Stimulated activated CD4-positive, alpha-beta T cell treated with anti-CD3 and anti-CD28 coated beads, Interleukin-12 subunit alpha, Interleukin-12 subunit beta, amount 100 ng/mL, for 4 hours (primary cell): Measurements from ENCODE around the gene NLK.
"Not testable (repeated sequence)": the region's sequence is repeated elsewhere in the genome, so short reads cannot be mapped to it uniquely, and the experiment has no call there.

Source experiments
- DNase-seq: peaks from one replicate; pipeline ENCODE4 v3.0.0-alpha.2; 2020

Gene NLK

DNA sequence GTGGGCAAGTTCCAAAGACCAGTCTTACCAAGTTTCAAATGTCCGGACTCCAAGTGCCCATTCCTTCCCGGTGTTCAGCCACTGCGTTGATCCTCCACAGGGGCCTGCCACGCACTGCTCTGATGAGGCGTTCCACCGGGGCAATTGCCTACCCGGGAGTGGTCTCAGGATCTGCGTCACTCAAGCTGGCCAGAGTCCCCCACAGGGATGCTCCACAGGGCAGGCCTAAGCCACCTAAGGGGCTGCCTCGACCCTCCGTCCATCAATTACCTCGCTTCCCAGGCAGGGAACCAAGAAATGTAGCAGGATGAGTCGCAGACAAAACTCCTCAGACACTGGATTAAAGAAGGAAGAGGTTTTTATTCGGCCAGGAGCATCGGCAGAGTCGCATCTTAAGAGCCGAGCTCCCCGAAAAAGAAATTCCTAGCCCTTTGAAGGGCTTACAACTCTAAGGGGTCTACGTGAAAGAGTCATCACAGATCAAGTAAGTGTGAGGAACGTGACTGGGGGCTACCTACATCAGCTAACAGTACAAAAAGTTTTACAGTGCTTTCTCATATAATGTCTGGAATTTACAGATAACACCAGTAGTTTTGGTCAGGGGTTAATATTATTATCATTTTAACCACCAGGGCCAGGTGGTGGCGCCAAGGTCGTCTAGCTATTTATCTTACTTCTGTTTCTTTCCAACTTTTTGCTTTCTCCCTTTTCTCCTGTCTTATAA is 196.2 kb downstream of the NLK start:
- DNase-seq = not testable (repeated sequence)

DNA sequence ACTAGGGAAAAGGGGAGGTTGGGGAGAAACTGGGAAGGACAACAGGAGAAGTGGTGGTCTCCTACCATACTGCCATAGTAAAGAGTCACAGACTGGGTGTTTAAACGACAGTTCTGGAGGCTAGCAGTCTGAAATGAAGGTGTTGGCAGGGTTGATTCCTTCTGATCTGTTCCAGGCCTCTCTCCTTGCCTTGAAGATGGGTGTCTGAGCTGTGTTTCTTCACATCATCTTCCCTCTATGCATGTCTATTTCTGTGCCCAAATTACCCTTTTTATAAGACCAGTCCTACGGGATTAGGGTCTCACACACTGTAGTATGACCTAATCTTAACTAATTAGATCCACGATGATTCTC is 196.8 kb downstream of the NLK start:
- no peak for DNase-seq

DNA sequence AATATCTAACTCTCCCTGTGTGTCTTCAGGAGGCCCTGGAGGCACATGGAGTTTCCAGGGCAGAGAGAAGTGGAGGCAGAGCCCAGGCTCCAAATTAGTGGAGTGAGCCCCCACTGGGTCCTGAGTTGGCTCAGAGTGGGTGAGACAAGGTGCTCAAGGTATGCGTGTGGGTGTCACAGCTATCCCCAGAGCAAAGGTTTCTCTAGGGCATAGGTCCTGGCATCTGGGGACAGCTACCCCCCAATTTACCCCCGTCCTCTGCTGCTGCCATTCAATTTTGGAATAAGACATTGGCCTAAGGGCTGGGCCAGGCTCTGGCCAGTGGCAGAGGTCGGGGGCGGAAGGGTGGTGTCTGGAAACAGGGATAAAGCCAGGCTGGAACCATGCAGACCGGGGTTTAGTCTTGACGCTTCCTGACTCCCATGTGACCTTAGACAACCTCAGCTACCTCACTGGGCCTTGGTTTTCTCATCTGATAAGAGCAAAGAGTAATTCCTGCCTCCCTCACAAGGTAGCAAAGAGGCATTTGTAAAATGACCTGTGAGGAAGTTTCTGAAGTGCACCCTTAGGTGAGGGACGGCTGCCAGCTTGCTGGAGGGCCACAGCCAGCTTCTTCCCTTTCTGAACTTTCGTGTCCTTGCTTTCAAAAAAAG is 198.3 kb downstream of the NLK start:
- DNase-seq = no peak

DNA sequence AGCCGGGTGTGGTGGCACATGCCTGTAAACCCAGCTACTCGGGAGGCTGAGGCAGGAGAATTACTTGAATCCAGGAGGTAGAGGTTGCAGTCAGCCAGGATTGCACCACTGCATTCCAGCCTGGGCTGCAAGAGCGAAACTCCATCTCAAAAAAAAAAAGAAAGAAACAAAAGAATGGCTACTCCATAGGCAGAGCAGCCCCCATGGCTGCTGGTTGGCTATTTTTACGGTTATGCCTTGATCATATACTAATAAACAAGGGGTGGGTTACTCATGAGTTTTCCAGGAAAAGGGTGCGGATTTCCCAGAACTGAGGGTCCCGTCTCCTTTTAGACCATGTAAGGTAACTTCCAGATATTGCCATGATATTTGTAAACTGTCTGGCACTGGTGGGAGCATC is 200.3 kb downstream of the NLK start:
- DNase-seq = no peak

DNA sequence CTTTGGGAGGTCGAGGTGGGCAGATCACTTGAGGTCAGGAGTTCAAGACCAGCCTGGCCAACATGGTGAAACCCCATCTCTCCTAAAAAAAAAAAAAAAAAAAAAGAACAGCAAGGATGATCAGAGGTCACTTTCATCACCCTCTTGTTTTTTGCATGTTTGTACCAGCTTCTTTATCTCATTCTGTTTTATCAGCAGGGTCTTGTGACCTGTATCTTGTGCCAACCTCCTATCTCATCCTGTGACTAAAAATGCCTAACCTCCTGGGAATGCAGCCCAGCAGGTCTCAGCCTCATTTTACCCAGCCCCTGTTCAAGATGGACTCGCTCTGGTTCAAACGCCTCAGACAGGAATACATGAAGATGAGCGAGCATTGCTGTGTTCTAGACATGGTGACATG is 200.8 kb downstream of the NLK start:
- DNase-seq = not testable (repeated sequence)

DNA sequence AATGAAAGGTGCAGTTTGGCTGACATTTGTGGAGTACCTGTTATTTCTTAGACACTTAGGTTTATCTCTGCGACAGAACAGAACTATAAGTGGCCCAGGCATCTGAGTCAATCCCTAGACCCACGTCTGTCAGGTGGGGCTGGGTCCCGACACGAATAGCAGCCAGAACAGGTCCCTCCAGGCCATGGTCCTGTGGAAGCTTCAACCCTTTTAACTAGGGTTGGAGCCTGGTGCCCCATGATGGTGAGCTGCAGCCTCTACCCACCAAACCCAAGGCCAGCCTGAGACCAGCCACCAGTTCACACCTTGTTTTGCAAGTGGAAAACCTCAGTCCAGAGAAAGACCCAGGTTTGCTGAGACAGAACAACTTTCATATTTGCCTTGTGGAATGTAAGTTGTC is 202.0 kb downstream of the NLK start:
- DNase-seq = no peak
